HEK293 (cell line): ENCODE data around the gene HOXD9.

Source experiments
- CTCF ChIA-PET: fragments of 350-600 bp; formaldehyde crosslinking; extraction: SDS; loops from one replicate; lab custom pipeline; 2021; ENCODE audit warnings: antibody characterized with exemption; lab: Yijun Ruan, JAX
- POLR2A ChIA-PET: fragments of 300-600 bp; formaldehyde crosslinking; extraction: SDS; loops from one replicate; lab custom pipeline; 2020; ENCODE audit warnings: antibody characterized with exemption, inconsistent platforms; lab: Yijun Ruan, JAX
- H3K27ac ChIP-seq: fragments of 200-500 bp; sonication (Bioruptor generic); 2 replicates; pipeline ENCODE4 v1.5.1; 2014; ENCODE audit warnings: low read depth, low read length, control low read depth, inconsistent platforms; ENCODE audit errors: extremely low read depth
- H3K36me3 ChIP-seq, 2 experiments: fragments of 200-500 bp in 1 of 2; sonication (Bioruptor generic) in 1 of 2; 1 replicate in 1 of 2; 2 replicates in 1 of 2; pipeline ENCODE4 v1.5.1; 2014 to 2017; ENCODE audit warnings: inconsistent platforms in 2 of 2, low read length in 2 of 2; ENCODE audit not compliant: control insufficient read depth in 2 of 2, insufficient read depth in 1 of 2
- H3K4me1 ChIP-seq: fragments of 200-500 bp; sonication (Bioruptor generic); 2 replicates; pipeline ENCODE4 v1.5.1; 2014; ENCODE audit warnings: mild to moderate bottlenecking, low read length, inconsistent platforms; ENCODE audit not compliant: control insufficient read depth, insufficient read depth
- H3K4me3 ChIP-seq: 2 replicates; pipeline ENCODE4 v1.5.1; 2011; ENCODE audit warnings: low read depth, mild to moderate bottlenecking, control low read depth, low read length, moderate library complexity
- H3K9me3 ChIP-seq: fragments of 200-500 bp; sonication (Bioruptor generic); 2 replicates; pipeline ENCODE4 v1.5.1; 2014; ENCODE audit warnings: low read depth, low read length, inconsistent platforms; ENCODE audit not compliant: control insufficient read depth, insufficient read depth
- CTCF ChIP-seq: fragments of 450-650 bp; formaldehyde crosslinking; IDR thresholded peaks from 2 replicates; pipeline ENCODE4 v1.5.1; 2016; ENCODE audit warnings: missing biosample characterization, missing genetic modification characterization
- GFI1B ChIP-seq: fragments of 450-650 bp; formaldehyde crosslinking; IDR thresholded peaks from 2 replicates; pipeline ENCODE4 v1.5.1; 2016; ENCODE audit warnings: missing biosample characterization, missing genetic modification characterization
- IKZF3 ChIP-seq: fragments of 450-650 bp; IDR thresholded peaks from 2 replicates; pipeline ENCODE4 v1.5.0; 2018; ENCODE audit warnings: missing biosample characterization, mild to moderate bottlenecking, missing genetic modification characterization, moderate library complexity
- OVOL3 ChIP-seq: fragments of 450-650 bp; formaldehyde crosslinking; IDR thresholded peaks from 2 replicates; pipeline ENCODE4 v1.5.1; 2016; ENCODE audit warnings: missing biosample characterization, missing genetic modification characterization
- SP7 ChIP-seq: fragments of 450-650 bp; formaldehyde crosslinking; IDR thresholded peaks from 2 replicates; pipeline ENCODE4 v1.5.1; 2016; ENCODE audit warnings: missing biosample characterization, missing genetic modification characterization
- TCF7L2 ChIP-seq: IDR thresholded peaks from 2 replicates; pipeline ENCODE4 v1.6.1; 2011; ENCODE audit warnings: low read depth, mild to moderate bottlenecking, inconsistent platforms, low read length, moderate library complexity, borderline replicate concordance
- ZBTB20 ChIP-seq: fragments of 450-650 bp; formaldehyde crosslinking; IDR thresholded peaks from 2 replicates; pipeline ENCODE4 v1.5.1; 2016; ENCODE audit warnings: missing biosample characterization, missing genetic modification characterization
- ZBTB44 ChIP-seq: fragments of 450-650 bp; IDR thresholded peaks from 2 replicates; pipeline ENCODE4 v1.5.1; 2018; ENCODE audit warnings: missing biosample characterization, mild to moderate bottlenecking, missing genetic modification characterization
- ZEB2 ChIP-seq: fragments of 450-650 bp; formaldehyde crosslinking; IDR thresholded peaks from 2 replicates; pipeline ENCODE4 v1.5.1; 2016; ENCODE audit warnings: missing biosample characterization, missing genetic modification characterization
- ZIC2 ChIP-seq: fragments of 450-650 bp; formaldehyde crosslinking; IDR thresholded peaks from 2 replicates; pipeline ENCODE4 v1.5.1; 2016; ENCODE audit warnings: missing biosample characterization, missing genetic modification characterization
- ZNF140 ChIP-seq: fragments of 450-650 bp; formaldehyde crosslinking; IDR thresholded peaks from 2 replicates; pipeline ENCODE4 v1.5.1; 2016; ENCODE audit warnings: missing biosample characterization, missing genetic modification characterization
- ZNF2 ChIP-seq: fragments of 450-650 bp; formaldehyde crosslinking; IDR thresholded peaks from 2 replicates; pipeline ENCODE4 v1.5.1; 2016; ENCODE audit warnings: missing biosample characterization, missing genetic modification characterization
- ZNF423 ChIP-seq: fragments of 450-650 bp; formaldehyde crosslinking; IDR thresholded peaks from 2 replicates; pipeline ENCODE4 v1.5.1; 2016; ENCODE audit warnings: missing biosample characterization, missing genetic modification characterization
- ZNF426 ChIP-seq: fragments of 450-650 bp; formaldehyde crosslinking; IDR thresholded peaks from 2 replicates; pipeline ENCODE4 v1.5.1; 2017; ENCODE audit warnings: missing biosample characterization, missing genetic modification characterization, mild to moderate bottlenecking, inconsistent platforms, moderate library complexity
- ZNF514 ChIP-seq: fragments of 450-650 bp; formaldehyde crosslinking; IDR thresholded peaks from 2 replicates; pipeline ENCODE4 v1.5.1; 2016; ENCODE audit warnings: missing biosample characterization, missing genetic modification characterization
- ZNF571 ChIP-seq: fragments of 450-650 bp; formaldehyde crosslinking; IDR thresholded peaks from 2 replicates; pipeline ENCODE4 v1.5.0; 2017; ENCODE audit warnings: missing biosample characterization, missing genetic modification characterization
- ZNF596 ChIP-seq: fragments of 450-650 bp; IDR thresholded peaks from 2 replicates; pipeline ENCODE4 v1.5.0; 2018; ENCODE audit warnings: missing biosample characterization, mild to moderate bottlenecking, missing genetic modification characterization, moderate library complexity
- ZNF660 ChIP-seq: fragments of 450-650 bp; IDR thresholded peaks from 2 replicates; pipeline ENCODE4 v1.5.1; 2018; ENCODE audit warnings: missing biosample characterization, mild to moderate bottlenecking, missing genetic modification characterization
- ZNF701 ChIP-seq: fragments of 450-650 bp; formaldehyde crosslinking; IDR thresholded peaks from 2 replicates; pipeline ENCODE4 v1.5.1; 2016; ENCODE audit warnings: missing biosample characterization, missing genetic modification characterization
- ZNF843 ChIP-seq: fragments of 450-650 bp; formaldehyde crosslinking; IDR thresholded peaks from 2 replicates; pipeline ENCODE4 v1.5.1; 2016; ENCODE audit warnings: missing biosample characterization, missing genetic modification characterization
- ZSCAN30 ChIP-seq: fragments of 450-650 bp; IDR thresholded peaks from 2 replicates; pipeline ENCODE4 v1.5.1; 2018; ENCODE audit warnings: missing biosample characterization, mild to moderate bottlenecking, missing genetic modification characterization, moderate library complexity
- TF ChIP-seq, protein P1 (sequence below): fragments of 450-650 bp; formaldehyde crosslinking; IDR thresholded peaks from 2 replicates; pipeline ENCODE4 v1.5.1; 2016; ENCODE audit warnings: missing biosample characterization, missing genetic modification characterization
- TF ChIP-seq, protein P2 (sequence below): fragments of 450-650 bp; formaldehyde crosslinking; IDR thresholded peaks from 2 replicates; pipeline ENCODE4 v1.5.1; 2017; ENCODE audit warnings: missing biosample characterization, missing genetic modification characterization
- TF ChIP-seq, protein P3 (sequence below): fragments of 450-650 bp; formaldehyde crosslinking; IDR thresholded peaks from 2 replicates; pipeline ENCODE4 v1.5.1; 2017; ENCODE audit warnings: missing biosample characterization, missing genetic modification characterization
- TF ChIP-seq, protein P4 (sequence below): fragments of 450-650 bp; formaldehyde crosslinking; IDR thresholded peaks from 2 replicates; pipeline ENCODE4 v1.5.1; 2017; ENCODE audit warnings: missing biosample characterization, missing genetic modification characterization

HOXD9 gene

DNA sequence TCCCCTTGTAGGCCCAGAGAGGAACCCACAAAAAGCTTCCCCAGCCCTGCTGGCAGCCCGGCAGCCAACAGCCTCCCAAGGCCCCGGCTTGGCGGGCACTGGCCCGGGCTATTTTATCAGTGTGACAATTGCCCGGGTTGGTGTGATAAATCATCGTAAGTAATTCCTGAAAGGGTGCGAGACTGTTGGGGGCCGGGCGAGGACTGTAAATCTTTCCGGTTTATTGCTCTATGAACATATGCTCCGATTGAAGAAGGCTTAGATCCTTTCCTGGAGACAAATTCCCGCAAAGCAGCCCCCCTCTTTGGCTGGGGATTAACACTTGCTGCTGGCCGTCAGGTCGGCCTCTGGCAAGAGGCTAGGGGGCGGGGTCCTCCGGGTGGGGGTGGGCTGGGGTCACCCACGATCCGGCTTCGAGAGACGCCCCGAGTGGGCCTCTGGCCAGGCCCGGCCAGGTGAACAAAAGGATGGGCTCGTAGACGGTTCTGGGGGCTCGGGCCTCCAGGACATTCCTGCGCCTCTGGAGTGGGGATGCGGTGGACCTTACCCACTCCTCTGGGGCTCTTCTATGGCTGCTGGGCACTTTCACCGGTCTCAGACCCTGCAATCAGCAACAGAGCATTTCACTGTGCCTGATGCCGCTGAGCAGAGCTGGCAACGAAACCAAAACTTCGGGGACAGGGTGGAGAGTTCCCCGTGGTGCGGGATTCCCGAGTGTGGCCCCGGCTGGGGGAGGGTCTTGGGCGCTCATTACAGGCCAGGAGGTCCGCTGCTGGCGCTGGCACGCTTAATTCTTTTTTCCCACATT, 36.5 kb downstream of the HOXD9 start (continued):
- TF ChIP-seq, protein P1, sequence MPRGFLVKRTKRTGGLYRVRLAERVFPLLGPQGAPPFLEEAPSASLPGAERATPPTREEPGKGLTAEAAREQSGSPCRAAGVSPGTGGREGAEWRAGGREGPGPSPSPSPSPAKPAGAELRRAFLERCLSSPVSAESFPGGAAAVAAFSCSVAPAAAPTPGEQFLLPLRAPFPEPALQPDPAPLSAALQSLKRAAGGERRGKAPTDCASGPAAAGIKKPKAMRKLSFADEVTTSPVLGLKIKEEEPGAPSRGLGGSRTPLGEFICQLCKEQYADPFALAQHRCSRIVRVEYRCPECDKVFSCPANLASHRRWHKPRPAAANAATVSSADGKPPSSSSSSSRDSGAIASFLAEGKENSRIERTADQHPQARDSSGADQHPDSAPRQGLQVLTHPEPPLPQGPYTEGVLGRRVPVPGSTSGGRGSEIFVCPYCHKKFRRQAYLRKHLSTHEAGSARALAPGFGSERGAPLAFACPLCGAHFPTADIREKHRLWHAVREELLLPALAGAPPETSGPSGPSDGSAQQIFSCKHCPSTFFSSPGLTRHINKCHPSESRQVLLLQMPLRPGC (tag by site-specific recombination): peak; percentile 21; the same call in 1 of the 2 replicates
- TF ChIP-seq ZSCAN30 (tag by site-specific recombination) (peak; percentile 44; the same call in 1 of the 2 replicates), ZBTB20 (tag by site-specific recombination) (no peak), GFI1B (tag by site-specific recombination) (peak; percentile 47; the same call in 1 of the 2 replicates), ZNF596 (tag by site-specific recombination) (0 out of 2 replicates have a peak, but pooled peaks have one; percentile 21), ZEB2 (tag by site-specific recombination) (0 out of 2 replicates have a peak, but pooled peaks have one; percentile 14), ZNF571 (tag by site-specific recombination) (no peak), IKZF3 (tag by site-specific recombination) (peak; percentile 84), ZIC2 (tag by site-specific recombination) (peak; percentile 70), ZNF843 (tag by site-specific recombination) (peak; percentile 91), ZNF701 (tag by site-specific recombination) (no peak), ZNF423 (tag by site-specific recombination) (peak; percentile 37; the same call in 1 of the 2 replicates), SP7 (tag by site-specific recombination) (peak; percentile 78), ZNF426 (tag by site-specific recombination) (no peak), TCF7L2 (peak; percentile 68; the same call in 1 of the 2 replicates)
- TF ChIP-seq, protein P2, sequence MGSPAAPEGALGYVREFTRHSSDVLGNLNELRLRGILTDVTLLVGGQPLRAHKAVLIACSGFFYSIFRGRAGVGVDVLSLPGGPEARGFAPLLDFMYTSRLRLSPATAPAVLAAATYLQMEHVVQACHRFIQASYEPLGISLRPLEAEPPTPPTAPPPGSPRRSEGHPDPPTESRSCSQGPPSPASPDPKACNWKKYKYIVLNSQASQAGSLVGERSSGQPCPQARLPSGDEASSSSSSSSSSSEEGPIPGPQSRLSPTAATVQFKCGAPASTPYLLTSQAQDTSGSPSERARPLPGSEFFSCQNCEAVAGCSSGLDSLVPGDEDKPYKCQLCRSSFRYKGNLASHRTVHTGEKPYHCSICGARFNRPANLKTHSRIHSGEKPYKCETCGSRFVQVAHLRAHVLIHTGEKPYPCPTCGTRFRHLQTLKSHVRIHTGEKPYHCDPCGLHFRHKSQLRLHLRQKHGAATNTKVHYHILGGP (tag by site-specific recombination): peak; percentile 90
- TF ChIP-seq, protein P3, sequence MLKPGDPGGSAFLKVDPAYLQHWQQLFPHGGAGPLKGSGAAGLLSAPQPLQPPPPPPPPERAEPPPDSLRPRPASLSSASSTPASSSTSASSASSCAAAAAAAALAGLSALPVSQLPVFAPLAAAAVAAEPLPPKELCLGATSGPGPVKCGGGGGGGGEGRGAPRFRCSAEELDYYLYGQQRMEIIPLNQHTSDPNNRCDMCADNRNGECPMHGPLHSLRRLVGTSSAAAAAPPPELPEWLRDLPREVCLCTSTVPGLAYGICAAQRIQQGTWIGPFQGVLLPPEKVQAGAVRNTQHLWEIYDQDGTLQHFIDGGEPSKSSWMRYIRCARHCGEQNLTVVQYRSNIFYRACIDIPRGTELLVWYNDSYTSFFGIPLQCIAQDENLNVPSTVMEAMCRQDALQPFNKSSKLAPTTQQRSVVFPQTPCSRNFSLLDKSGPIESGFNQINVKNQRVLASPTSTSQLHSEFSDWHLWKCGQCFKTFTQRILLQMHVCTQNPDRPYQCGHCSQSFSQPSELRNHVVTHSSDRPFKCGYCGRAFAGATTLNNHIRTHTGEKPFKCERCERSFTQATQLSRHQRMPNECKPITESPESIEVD: peak; percentile 80
- TF ChIP-seq, all 188 proteins: peak for 27

- H3K36me3 ChIP-seq: peaks cover 0 to 22% of the 10 kb centered on the region in 2 experiments; a peak in 2 of 3 replicates
- no peaks in the 10 kb centered on the region for H3K9me3 ChIP-seq
- H3K4me3 ChIP-seq: no peak overlapping the region
- no peak overlapping the region; the same call in 1 of the 2 replicates for H3K27ac ChIP-seq
- peaks cover 5% of the 10 kb centered on the region; the same call in 1 of the 2 replicates for H3K4me1 ChIP-seq
- ChIA-PET POLR2A (no interaction called here), CTCF (no interaction called here)
- no peak for TF ChIP-seq OVOL3 (tag by site-specific recombination)
- no peak for TF ChIP-seq ZNF140 (tag by site-specific recombination)
- TF ChIP-seq ZBTB44 (tag by site-specific recombination): no peak
- TF ChIP-seq, protein P4, sequence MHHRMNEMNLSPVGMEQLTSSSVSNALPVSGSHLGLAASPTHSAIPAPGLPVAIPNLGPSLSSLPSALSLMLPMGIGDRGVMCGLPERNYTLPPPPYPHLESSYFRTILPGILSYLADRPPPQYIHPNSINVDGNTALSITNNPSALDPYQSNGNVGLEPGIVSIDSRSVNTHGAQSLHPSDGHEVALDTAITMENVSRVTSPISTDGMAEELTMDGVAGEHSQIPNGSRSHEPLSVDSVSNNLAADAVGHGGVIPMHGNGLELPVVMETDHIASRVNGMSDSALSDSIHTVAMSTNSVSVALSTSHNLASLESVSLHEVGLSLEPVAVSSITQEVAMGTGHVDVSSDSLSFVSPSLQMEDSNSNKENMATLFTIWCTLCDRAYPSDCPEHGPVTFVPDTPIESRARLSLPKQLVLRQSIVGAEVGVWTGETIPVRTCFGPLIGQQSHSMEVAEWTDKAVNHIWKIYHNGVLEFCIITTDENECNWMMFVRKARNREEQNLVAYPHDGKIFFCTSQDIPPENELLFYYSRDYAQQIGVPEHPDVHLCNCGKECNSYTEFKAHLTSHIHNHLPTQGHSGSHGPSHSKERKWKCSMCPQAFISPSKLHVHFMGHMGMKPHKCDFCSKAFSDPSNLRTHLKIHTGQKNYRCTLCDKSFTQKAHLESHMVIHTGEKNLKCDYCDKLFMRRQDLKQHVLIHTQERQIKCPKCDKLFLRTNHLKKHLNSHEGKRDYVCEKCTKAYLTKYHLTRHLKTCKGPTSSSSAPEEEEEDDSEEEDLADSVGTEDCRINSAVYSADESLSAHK (tag by site-specific recombination): no peak
- TF ChIP-seq ZNF2 (tag by site-specific recombination): no peak
- no peak for TF ChIP-seq ZNF514 (tag by site-specific recombination)
- no peak for TF ChIP-seq ZNF660
- TF ChIP-seq CTCF (tag by site-specific recombination): no peak
Measured at GRCh38 chr2:176159663-176160250, 37.2 kb downstream of the HOXD9 start.
